ENCODE results near the gene TRIM15.

TRIM15 gene

GRCh38 chr6:30147096-30147495 lies 16.2 kb upstream of the TRIM15 start:
- DNase-seq (ENCODE audit: low spot score), result no peak

GRCh38 chr6:30149234-30149633 lies 14.1 kb upstream of the TRIM15 start:
- no peak for DNase-seq (ENCODE audit: low spot score)

- no peak for DNase-seq (ENCODE audit: low spot score)
These were observed 13.3 kb upstream of the TRIM15 start for GRCh38 chr6:30149858-30150550.

- no peak for DNase-seq (ENCODE audit: low spot score)
These were observed 12.5 kb upstream of the TRIM15 start for GRCh38 chr6:30150671-30151395.

DNA sequence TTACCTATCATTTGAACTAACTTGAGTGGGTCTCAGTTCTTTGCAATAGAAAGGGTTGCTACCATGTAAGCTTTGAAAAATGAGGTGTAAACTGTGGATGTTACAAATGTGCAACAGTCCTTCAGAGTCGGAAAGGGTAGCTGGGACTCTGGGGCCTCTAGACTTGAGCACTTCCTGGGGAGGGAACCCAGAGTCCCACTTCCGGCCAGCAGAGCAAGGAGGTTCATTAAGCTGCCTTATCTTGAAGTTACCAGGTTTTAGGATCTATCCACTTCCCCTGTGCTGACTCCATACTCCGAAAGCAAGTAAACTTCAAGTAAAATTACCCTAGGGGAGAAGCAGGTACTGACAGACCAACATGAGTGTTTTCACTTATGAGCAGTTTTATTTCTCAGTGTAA lies 11.8 kb upstream of the TRIM15 start:
- no peak for DNase-seq (ENCODE audit: low spot score)

DNA sequence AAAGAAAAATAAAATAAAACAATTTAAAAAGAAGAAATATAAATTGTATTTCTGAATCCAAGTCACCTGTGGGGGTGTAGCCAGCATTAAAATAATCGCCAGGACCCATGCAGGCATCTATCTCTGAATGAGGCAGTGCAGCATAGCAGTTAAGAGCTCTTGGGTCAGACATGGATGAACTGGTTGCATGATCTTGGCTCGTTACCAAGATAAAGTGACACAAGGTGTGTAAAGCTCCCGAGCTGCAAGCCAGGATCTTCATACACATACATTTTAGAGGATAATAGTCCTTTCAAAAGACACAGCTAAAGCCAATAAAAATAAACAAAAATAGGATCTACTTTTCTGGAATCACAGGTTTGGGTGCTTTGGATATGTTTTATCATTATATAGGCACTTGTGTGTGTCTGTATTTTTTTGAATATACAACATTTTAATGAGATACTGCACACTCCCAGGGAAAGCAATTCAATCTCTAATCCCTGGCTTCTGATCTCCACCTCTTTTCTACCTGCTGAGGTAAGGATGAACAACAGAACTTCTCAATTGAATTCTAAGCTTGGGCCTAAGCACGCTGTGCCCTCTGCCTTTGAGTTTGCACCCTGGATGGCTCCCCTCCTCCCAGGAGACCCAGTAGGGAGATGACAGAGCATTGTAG lies 11.2 kb upstream of the TRIM15 start:
- DNase-seq (ENCODE audit: low spot score), result no peak

DNA sequence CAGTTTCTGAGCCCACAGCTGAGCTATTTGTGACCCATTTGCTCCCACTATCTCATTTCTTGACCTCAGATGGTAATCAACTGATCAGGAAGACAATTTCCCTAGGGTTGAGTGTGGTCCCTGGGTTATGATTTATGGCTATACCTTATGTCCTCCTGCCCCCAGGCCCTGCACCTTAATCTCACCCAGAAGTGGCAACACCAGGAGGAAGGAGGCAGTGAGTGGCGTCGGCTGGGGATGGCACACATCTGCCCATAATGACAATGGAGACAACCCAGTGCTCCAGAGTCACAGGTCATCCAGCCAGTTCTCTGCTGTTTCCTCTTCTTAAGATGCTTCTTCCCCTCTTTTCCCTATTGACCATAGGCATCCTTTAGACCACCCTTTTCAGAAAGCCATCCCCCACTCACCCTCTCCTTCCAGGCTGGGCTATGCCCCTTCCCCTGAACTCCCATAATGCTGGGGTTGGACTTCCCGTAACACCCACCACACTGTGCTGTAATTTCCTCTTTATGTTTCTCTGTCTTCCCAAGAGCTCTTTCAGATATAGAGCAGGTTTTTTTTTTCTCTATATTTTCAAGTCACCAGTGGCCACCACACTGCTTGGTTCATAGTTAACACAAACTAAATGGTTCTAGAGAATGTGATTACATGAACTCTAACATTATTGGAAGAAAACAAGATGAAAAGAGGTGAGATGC lies 10.3 kb upstream of the TRIM15 start:
- DNase-seq (ENCODE audit: low spot score), result no peak

GRCh38 chr6:30154061-30154460 lies 9.3 kb upstream of the TRIM15 start:
- DNase-seq (ENCODE audit: low spot score), result no peak

DNA sequence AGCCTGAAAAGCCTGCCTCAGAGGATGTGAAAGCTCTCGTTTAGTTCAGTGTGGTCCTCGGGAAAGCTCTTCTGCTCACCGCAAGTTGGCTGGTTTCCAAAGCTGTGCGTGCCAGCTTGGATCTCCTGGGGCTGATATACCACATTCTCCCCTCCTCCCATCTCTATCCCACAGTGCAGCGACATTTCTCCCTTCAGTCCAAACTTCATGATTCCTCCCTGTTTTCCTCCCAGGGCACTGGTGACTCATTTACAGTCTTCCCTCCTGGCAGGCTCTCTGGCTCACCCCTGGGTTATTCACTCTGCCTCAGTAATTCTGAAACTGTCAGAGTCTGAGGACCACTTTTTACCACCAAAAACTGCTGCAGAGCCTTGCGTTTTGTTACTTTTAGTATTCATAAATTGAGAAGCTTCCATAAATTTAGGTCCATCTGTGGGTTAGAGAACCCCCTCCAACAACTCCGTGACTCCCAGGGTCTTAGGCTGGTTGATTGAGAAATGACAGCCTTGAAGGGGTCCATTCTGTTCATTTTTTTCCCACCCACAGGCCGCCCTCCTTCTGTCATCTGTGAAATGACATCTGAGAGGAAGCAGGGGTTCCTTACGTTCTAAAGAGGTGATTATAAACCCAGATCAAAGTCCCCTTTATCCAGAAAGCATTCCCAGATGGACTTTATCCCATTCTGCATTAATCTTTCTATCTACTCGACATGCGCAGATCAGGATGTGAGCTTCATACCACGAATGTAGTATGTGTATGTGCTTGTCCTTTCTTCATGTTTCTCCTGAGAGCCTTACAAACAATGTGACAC lies 8.4 kb upstream of the TRIM15 start:
- DNase-seq (ENCODE audit: low spot score), result no peak

DNA sequence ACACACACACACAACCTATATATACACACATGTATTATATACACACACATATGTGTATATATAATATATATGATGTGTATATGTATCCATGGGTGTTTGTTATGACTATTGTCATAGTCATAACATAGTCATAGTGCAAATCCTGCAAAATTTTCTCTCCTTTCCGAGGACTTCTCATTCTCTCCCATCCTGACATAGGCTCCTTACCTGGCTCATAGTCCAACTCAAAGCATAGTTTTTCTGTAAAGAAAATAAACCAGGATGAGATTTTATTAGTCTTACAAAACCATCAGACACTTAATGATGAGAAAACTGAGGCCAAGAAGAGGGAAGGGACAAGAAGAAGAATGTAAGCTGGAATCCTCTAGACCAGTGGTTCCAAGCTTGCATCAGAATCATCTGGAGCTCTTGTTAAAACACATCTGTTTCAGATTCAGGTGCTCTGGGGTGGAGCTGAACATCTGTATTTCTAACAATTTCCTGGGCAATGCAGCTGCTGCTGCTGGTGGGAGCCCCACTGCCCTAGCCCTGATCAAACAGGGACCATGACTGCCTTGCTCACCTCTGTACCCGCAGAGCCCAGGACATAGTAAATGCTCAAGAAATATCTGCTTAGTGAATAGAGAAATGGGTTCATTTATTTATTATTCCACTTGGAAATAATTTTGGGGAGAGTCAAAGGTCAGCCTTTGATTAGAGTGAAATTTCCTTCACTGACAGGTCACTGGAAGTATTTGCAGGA lies 7.7 kb upstream of the TRIM15 start:
- DNase-seq (ENCODE audit: low spot score), result no peak

DNA sequence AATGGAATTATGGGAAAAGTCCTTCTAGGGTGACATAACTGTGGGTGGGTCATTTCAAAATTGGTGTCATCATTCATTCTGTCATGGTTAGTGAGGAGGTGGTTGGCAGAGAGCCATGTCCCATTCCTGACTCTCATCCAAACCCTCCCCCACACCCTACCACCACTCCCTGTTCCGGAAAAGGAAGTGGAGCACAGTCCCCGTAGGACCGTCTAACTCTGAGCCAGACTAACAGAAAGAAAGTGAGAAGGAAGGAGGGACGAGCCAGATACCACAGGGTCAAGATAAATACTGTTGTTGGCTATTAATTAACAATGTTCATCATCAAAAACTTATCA lies 7.1 kb upstream of the TRIM15 start:
- peak; percentile 64 for DNase-seq (ENCODE audit: low spot score)

- DNase-seq (ENCODE audit: low spot score), result no peak
These were observed 6.6 kb upstream of the TRIM15 start for GRCh38 chr6:30156774-30157173.

DNA sequence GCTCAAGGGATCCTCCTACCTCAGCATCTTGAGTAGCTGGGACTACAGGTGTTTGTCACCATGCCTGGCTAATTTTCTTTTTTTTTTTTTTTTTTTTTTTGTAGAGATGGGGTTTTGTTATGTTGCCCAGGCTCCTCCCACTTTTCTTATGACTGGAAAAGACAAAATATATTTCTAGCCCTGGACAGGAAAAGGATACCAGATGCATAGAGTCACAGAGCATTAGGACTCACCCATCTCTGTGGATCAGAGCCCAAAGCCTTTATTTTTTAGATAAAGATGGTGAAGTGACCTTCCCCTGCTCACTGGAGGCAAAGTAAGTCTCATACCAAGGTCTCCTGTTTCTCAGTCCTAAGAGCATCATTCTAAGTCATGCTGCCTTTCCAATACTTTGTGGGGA lies 5.8 kb upstream of the TRIM15 start:
- no peak for DNase-seq (ENCODE audit: low spot score)

- DNase-seq (ENCODE audit: low spot score), result no peak
These were observed 5.3 kb upstream of the TRIM15 start for GRCh38 chr6:30157999-30158398.

- DNase-seq (ENCODE audit: low spot score), result no peak
These were observed 4.8 kb upstream of the TRIM15 start for GRCh38 chr6:30158475-30159040.

GRCh38 chr6:30160008-30160784 lies 3.1 kb upstream of the TRIM15 start:
- no peak for DNase-seq (ENCODE audit: low spot score)

DNA sequence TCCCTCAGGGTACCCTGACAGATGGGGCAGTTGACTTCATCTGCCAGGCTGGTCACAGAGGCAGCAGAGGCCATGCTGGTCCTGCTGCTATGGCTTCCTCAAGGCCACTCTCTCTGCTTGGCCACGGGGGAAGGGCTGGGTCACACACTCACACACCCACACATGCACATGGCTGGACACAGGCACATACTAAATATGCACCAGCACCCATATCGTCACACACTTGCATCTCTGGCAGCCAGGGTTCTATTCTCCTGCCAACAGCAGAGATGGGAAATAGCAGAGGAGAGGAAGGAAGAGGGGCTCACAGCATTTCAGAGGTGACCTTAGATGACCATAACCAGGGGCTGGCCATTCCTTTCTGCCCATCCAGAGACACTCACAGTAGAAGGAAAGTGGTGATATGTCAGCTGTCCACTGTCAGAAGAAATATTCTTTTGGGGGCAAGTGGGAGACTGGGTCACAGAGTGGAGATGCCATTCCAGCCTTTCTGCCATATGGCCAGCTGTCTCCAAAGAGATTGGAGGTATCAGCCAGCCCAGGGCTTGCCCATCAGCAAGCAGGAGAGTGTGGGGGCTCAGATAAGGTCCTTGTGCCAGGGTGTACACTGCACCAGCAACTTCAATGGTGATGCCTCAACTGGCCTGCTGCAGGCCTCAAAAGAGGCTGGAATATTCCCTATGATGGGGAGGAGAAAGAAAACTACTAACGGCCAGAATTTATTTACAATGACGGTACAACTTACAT lies 2.4 kb upstream of the TRIM15 start, which contains the start of gene TRIM10:
Gene TRIM10, minus strand, starts transcription at position 427 of the 747 bp plus-strand sequence. Its CDS starts 353 bp downstream, at position 74.
- no peak for DNase-seq (ENCODE audit: low spot score)

DNA sequence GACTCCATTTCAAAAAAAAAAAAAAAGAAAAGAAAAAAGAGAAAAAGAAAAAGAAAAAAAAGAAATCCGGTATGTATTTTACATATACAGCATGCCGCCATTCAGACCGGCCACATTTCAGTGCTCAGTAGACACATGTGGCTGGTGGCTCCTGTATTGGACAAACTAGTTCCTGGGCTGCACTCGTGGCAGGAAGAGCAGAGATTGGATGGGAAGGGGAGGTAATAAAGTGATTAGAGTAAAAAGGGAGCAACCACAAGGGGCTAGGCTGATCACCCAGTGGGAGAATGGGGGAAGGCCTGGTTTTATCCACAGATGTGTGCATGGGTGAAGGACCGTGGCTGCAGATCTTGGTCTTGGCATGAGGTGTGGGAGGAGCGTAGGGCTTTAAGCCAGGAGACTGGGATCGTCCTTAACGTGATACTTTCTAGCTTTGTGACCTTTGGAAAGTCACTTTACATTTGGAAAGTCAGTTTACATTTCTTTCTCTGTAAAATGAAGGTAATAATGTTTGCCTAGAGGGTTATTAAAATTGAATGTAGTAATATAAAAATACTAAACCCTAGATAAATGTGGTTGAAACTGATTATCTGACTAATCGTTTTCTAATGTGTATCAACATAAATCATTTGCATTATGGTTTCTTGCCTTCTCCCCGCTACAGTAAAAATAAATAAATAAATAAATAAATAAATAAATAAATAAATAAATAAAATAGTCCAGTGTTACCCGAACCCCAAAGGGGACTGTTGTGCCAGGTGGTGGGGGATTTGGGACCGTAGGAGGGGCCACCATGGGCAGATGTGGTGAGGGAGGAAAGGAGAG lies 869 bp upstream of the TRIM15 start:
- no peak for DNase-seq (ENCODE audit: low spot score)

Measured in kidney capillary endothelial cell (primary cell).